GM18507 (cell line): ENCODE measurements around the gene ZNF165.
"Not testable (repeated sequence)": the region's sequence is repeated elsewhere in the genome, so short reads cannot be mapped to it uniquely, and the experiment has no call there.

ENCODE experiments used
- DNase-seq: peaks from one replicate; pipeline ENCODE4 v3.0.0; 2011; ENCODE audit warnings: low read depth; ENCODE audit not compliant: insufficient read length; ENCODE audit errors: extremely low spot score
- FAIRE-seq: peaks from 2 replicates; lab custom pipeline; 2011; peaks lifted over from hg19 to GRCh38; lab: Jason Lieb, UNC

Gene ZNF165

DNA sequence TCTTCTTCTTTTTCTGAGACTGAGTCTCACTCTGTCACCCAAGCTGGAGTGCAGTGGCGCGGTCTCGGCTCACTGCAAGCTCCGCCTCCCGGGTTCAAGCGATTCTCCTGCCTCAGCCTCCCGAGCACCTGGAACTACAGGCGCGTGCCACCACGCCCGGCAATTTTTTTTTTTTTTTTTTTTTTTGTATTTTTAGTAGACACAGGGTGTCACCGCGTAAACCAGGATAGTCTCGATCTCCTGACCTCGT, at the start of gene ZNF165:
ZNF165 (plus strand) TSS at position 188 of the 250 bp plus-strand sequence. CDS start 4,913 bp downstream, outside the sequence.
- DNase-seq, FAIRE-seq: not testable (repeated sequence)

DNA sequence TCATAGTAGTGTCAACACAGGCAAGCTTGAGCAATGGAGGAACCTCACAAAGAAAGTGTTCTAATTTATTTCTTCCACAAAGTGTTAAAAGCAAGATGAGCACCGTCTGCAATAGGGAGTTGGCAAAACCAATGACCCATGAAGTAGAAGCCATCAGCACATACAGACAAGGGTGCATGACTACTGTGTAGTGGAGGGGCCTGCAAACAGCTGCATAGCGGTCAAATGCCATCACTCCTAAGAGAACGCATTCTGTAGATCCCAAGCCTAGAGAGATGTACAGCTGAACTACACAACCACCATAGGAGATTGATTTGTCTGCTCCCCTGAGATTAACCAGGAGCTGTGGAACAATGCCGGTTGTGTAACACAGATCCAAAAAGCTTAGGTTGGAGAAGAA, 26.8 kb upstream of the ZNF165 start:
- DNase-seq = no peak
- no peak for FAIRE-seq

DNA sequence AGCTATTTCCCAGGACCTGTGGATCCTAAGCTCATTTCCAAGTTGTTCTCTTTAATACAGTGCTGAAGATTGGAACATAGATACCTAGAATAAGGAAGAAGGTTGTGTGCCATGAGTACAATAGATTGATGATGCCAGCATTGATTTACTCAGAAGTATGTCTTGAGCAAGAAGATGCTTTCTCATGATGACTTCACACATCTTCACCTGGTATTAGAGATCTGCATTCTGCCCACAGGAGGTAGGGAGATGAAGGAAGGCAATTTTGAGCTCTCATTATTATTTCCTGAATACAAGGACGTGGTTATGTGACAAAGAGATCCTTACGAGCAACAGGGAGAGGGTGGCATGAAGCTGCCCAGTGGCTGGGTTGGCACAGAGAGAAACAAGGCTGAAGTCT, 20.0 kb upstream of the ZNF165 start:
- DNase-seq (no peak), FAIRE-seq (no peak)

DNA sequence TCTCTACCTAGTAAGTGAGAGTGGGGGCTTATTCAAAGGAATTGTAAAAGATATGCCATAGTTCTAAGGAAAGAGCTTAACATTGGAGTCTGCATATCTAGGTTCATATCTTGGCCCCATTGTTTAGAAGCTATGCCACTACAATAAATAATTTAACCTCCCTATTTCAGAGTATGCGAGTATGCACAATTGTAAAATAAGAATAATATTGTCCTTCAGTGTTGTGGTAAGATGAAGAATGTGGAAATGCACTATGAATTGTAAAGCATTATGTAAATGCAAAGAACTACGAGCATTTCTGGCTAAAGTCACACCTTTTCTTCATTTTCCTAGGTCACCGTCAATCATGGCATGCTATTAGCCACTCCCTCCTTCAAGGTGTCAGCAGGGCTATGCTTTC, 16.1 kb upstream of the ZNF165 start:
- DNase-seq (no peak), FAIRE-seq (no peak)

DNA sequence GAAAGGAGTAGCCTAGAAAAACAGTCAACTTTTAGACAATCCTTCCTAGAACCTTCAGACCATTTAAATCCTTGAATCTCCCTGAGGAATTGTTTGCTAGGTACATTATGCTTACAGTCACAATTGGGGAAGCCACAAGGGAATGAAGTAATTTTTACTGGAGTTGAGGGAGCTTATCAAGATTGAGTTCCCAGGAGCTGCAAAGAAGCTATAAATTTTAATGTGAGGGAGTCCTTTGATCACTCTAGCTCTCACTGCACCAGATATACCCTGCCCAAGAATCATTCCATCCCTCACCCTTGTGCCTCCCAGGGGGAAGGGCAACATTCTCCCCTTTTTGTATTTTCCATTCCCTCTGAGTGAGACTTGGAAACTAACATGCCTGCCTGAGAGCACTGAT, 12.3 kb upstream of the ZNF165 start:
- no peak for FAIRE-seq
- DNase-seq = no peak

DNA sequence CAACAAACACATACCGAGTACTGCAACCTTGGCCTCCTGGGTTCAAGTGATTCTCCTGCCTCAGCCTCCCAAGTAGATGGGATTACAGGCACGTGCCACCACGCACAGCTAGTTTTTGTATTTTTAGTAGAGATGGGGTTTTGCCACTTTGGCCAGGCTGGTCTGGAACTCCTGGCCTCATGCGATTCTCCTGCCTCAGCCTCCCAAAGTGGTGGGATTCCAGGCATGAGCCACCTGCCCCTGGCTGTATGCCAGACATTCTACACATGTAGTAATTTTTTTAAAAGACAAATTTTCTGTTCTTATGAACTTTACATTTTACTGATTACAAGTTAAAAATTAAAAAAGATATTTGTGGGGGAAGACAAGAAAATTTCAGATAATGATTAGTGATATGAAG, 9.4 kb upstream of the ZNF165 start:
- FAIRE-seq, DNase-seq: not testable (repeated sequence)

DNA sequence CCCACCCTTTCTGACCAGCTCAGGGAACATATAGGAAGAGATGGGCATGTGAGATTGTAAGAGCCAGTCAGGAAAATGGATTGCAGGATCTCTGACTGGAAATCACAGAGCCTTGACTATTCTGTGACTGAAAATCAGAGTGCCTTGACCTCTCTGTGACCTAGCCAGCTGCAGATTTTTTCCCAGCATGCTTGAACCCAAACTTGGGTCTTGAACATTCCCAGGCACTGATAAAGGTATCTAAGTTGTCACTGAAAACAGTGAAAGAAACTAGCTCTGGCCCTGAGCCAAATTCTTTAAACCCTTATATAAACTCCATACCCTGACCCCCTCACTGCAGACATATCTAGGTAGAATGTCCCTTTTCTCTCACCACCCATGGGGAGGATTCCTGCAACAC, 2.3 kb upstream of the ZNF165 start:
- DNase-seq (no peak), FAIRE-seq (no peak)

DNA sequence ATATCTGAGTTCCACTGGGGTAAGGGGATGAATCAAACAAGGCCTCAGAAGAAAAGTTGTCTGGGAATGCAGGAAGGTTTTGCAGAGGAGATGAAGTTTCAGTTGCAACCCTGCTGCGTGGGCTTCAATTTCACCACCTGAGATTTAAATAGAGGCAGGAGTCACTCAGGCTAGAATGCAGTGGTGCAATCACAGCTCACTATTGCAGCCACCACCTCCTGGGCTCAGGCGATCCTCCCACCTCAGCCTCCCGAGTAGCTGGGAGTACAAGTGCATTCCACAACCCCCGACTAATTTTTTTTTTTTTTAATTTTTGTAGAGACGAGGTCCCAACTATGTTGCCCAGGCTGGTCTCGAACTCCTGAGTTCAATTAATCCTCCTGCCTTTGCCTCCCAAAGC, 1.5 kb upstream of the ZNF165 start:
- DNase-seq (no peak), FAIRE-seq (no peak)

DNA sequence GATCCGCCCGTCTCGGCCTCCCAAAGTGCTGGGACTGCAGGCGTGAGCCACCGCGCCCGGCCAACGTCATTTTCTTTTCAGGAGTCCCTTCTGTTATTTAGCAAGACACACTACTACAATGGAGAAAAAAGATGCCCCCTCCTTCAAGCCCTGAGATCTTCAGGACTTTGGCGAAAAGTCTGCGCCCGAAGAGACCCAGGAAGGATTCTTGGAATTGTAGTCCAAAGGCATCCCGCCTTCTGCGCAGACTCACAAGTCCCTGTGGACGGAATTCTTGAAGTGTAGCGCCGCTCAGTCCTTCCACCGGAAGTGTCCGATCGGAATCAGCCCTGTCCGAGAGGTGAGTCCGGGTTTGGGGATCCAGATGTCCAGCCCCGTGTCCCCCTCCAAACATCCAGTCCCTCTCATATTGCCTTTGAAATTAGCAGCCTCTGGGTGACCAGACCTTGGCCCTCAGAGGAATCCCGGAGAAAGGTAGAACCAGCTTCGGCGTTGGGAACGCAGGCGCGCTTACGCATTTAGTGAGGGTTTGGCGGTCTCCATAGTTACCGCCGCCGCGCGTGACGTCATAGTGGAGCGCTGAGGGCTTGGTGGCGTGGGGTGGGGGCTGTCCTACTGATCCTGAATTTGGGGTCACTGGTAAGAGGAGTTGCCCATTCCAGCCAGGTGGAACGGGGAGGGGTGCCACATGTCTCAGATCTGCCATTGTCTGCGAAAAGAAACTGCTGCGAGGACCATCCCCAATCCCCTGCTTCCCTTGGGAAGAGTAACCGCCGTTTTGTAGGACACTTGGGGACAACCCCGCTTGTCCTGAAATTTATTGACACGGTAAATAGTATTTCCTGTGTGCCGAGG, 490 bp downstream of the ZNF165 start:
- DNase-seq (peak; percentile 68), FAIRE-seq (peak; percentile 75)

DNA sequence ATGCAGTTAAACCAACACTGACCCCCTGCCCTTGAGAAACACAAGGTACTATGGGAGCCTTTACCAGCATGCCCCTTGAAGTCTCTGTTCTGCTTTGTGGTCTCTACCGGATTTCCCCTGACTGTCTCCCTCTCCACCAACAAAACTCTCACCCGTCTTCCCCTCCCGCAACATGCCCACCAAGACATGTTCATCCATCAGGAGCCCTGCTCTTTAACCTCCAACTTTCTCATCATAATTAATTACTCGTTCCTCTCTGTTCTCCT, 1.1 kb downstream of the ZNF165 start:
- DNase-seq = no peak
- FAIRE-seq = peak; percentile 75

DNA sequence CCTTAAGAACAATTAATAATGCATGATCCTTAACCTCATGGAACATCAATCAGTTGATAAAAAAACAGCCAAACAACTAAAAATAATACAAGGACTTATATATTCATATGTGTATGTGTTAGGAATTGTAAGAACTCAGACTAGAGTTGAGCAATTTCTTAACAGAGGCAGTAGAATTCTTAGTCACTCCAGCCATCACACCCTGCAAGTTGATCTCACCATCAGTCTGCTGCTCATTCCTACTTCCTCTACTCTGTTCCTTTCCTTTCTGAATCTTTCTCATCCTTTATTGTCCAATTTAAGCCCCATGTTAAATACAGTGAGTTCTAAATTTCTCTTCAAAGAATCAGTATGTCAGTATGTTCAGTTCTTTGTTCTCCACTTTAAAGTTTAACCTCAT, 2.6 kb downstream of the ZNF165 start:
- DNase-seq = no peak
- FAIRE-seq = no peak

DNA sequence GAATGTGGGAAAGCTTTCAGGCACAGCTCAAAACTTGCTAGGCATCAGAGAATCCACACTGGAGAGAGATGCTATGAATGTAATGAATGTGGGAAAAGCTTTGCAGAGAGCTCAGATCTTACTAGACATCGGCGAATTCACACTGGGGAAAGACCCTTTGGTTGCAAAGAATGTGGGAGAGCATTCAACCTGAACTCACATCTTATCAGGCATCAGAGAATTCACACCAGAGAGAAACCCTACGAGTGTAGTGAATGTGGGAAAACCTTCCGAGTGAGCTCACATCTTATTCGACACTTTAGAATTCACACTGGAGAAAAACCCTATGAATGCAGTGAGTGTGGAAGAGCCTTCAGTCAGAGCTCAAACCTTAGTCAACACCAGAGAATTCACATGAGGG, 8.7 kb downstream of the ZNF165 start:
- DNase-seq = no peak
- FAIRE-seq = no peak

DNA sequence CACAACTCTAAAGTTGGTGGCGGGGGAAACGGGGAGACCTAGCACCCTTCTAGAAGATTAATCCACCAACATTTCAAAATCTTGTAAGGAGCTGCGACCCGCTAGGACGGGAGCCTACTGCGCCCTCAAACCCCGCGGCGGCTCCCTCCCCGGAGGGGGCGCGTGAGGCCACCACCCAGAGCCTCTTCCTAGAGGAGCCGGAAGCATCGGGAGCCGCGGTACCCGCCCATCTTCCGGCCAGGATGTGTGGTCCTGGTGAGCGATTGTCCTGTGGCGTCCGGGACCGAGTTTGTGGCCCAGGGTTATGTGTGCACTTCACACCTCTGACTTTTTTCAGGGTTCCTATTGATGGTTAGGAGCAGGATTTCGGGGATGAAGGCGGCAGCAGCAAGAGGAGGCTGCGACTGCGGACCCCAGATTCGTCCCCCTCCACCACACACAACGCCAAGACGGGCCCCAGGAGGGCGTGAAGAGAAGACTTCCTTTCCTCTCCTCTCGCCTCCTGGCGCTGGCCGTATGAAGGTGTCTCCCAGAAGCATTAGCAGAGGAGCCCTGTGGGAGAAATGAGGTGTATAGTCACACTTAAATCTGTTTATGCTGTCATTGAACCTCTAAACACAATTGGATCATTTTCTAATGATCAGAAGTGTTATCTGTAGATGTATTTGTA, 10.7 kb downstream of the ZNF165 start:
- DNase-seq = no peak
- FAIRE-seq = no peak

DNA sequence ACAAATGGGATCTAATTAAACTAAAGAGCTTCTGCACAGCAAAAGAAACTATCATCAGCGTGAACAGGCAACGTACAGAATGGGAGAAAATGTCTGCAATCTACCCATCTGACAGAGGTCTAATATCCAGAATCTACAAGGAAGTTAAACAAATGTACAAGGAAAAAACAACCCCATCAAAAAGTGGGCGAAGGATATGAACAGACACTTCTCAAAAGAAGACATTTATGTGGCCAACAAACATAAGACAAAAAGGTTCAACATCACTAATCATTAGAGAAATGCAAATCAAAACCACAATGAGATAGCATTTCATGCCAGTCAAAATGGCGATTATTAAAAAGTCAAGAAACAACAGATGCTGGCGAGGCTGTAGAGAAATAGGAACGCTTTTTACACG, 21.9 kb downstream of the ZNF165 start:
- not testable (repeated sequence) for FAIRE-seq, DNase-seq

DNA sequence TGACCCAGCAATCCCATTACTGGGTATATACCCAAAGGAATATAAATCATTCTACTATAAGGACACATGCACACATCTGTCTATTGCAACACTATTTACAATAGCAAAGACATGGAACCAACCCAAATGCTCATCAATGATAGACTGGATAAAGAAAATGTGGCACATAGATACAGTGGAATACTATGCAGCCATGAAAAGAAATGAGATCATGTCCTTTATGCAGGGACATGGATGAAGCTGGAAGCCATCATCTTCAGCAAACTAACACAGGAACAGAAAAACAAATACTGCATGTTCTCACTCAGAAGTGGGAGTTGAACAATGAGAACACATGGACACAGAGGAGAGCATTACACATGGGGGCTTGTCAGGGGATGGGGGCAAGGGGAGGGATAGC, 22.3 kb downstream of the ZNF165 start:
- DNase-seq, FAIRE-seq: not testable (repeated sequence)

DNA sequence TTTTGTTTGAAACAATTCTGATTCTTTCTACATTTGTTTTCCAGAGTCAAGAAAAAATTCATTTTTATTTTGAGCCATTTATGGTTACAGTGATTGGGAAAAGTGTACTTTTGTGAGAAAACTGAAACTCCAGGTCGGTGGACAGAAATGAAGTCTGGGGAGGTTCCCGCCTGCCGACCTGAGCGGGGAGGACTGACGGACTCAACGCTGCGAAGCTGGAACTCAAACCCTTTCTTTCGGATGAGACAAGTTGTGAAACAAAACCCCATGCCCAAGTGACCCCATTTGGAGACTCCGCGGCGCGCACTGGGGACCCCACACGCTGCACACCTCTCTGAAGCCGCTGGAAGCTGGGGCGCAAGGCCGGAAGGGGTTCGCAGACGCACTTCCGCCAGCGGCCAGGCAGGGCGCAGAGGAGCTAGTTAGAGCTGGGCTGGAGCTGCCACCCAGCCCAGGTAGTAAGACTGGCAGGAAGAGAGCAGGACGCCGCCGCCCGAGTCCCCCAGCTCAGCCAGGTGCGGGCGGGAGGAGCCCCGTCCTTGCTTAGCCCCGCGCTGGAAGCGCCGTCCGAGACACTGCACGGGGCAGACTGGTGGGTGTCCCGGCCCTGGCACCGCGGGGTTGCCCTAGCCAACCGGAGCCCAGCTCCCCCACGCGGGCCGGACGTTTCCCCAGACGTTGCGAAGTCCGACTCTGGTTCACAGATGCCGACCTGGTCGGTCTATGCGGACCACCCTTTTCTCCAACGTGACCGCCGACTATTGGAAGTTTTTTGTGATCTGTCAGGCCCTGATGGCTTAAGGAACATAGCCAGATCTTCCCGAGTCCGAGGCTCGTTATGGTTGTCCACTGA, 24.2 kb downstream of the ZNF165 start:
- DNase-seq (peak; percentile 81), FAIRE-seq (peak; percentile 92)

DNA sequence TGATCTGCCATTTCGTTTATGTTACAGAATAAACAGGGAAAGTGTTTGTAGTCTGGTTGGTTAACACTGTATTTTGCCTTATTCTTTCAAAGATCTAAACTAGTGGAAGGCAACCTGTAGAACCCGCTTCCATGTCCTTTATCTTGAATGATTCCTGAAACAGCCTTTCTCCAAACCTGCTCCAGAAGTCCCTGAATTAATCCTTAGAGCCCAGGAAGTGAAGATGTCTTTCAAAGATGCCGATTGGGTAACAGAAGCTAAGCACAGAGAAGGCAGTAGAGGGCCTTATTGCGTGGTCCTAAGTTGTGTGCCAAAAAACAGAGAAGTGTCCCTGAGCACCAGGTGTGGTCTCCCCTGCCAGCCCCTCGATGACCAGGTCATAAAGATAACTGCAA, 24.9 kb downstream of the ZNF165 start:
- DNase-seq = no peak
- FAIRE-seq = no peak

DNA sequence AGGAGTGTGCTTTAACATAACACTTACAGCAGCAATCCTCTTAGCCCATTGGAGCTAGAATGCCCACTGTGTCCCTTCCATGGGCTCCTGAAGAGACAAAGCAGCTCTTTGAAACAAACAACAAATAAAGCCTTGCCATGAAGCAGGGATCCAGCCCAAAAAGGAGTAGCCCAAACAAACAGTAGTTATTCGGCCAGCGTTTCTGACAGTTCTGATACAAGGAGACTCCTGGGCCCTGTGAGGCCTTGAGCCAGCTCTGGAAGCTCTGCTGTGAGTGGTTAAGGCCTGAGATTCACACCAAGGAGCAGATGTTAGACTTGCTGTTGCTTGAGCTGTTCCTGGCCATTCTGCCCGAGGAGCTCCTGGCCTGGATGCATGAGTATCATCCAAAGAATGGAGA, 27.1 kb downstream of the ZNF165 start:
- FAIRE-seq (no peak), DNase-seq (no peak)

DNA sequence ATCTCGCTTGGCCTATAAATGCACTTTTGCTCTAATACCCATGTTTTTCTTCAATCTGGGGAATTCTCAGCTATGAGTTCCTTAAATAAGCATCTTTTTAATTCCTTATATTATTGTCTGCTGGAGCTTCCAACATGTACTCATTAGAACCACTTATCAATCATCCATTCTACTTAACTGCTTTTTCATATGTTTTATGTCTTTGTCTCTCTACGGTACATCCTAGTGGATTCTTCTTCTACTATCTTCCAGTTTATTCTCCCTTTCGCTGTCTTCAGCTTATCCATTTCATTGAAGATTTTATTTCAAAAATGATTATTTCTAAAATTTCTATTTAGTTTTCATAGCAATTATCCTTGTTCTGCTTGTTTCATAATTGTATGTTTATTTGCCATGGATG, 31.6 kb downstream of the ZNF165 start:
- FAIRE-seq (no peak), DNase-seq (no peak)

DNA sequence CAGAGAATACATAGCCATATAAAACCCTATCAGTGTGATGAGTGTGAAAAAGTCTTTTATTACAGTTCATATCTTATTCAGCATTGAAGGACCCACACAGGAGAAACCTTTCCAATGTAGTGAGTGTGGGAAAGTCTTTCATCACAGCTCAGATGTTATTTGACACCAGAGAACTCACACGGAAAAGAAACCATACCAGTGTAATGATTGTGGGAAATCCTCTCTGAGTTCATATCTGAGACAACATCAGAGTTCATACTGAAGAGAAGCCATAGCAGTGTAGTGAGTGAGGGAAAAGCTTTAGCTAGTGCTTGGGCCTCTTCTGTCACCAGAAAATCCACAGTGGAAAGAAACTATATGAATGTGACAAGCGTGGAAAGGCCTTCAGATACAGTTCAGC, 35.4 kb downstream of the ZNF165 start:
- DNase-seq = no peak
- FAIRE-seq = no peak
